Smooth muscle cell (in vitro differentiated cells): ENCODE results near the gene NCOA7. TPM values are rescaled to one million over a fixed set of nuclear protein-coding genes. Genes with fewer than 3 reads are reported as not detected.

Source experiments
- DNase-seq: peaks from one replicate; lab custom pipeline; 2025; ENCODE audit not compliant: unreplicated experiment; lab: John Stamatoyannopoulos, UW
- H2AFZ ChIP-seq: fragments of 200-600 bp; sonication (generic); 2 replicates; pipeline ENCODE4 v1.6.0; 2016; ENCODE audit warnings: antibody characterized with exemption, low read depth, mild to moderate bottlenecking
- H3F3A ChIP-seq: fragments of 200-600 bp; sonication (generic); 2 replicates; pipeline ENCODE4 v1.6.0; 2017; ENCODE audit warnings: antibody characterized with exemption, low read depth
- H3K27ac ChIP-seq: fragments of 200-600 bp; sonication (generic); 2 replicates; pipeline ENCODE4 v1.5.1; 2016; ENCODE audit warnings: low read depth, mild to moderate bottlenecking
- H3K27me3 ChIP-seq: fragments of 200-600 bp; sonication (generic); 2 replicates; pipeline ENCODE4 v1.6.1; 2016; ENCODE audit warnings: low read depth, mild to moderate bottlenecking
- H3K36me3 ChIP-seq: fragments of 200-600 bp; sonication (generic); 2 replicates; pipeline ENCODE4 v1.5.1; 2016; ENCODE audit warnings: low read depth
- H3K4me1 ChIP-seq: fragments of 200-600 bp; sonication (generic); 2 replicates; pipeline ENCODE4 v1.5.1; 2016; ENCODE audit warnings: low read depth
- H3K4me2 ChIP-seq: fragments of 200-600 bp; sonication (generic); 2 replicates; pipeline ENCODE4 v1.6.0; 2016; ENCODE audit warnings: mild to moderate bottlenecking
- H3K4me3 ChIP-seq: fragments of 200-600 bp; sonication (generic); 2 replicates; pipeline ENCODE4 v1.5.1; 2016; ENCODE audit warnings: mild to moderate bottlenecking
- H3K79me2 ChIP-seq: fragments of 200-600 bp; sonication (generic); 2 replicates; pipeline ENCODE4 v1.6.0; 2016; ENCODE audit warnings: low read depth, mild to moderate bottlenecking
- H3K9ac ChIP-seq: fragments of 200-600 bp; sonication (generic); 2 replicates; pipeline ENCODE4 v1.6.0; 2016; ENCODE audit warnings: low read depth
- H3K9me3 ChIP-seq: fragments of 200-600 bp; sonication (generic); replicated peaks from 2 replicates; pipeline ENCODE4 v1.5.1; 2016; ENCODE audit warnings: low read depth
- H4K20me1 ChIP-seq: fragments of 200-600 bp; sonication (generic); 2 replicates; pipeline ENCODE4 v1.6.0; 2016; ENCODE audit warnings: low read depth
- WGBS: methylation state at CpG from one replicate; pipeline ENCODE4 v1.1.7; 2016; ENCODE audit warnings: low lambda C conversion rate; 5-methylcytosine and 5-hydroxymethylcytosine counted together
- polyA plus RNA-seq: library from polyadenylated mRNA; unstranded; fragments of >200 nt; fragmentation: Nextera tagmentation; extraction: Ambion mirVana; gene quantifications from 2 replicates; pipeline ENCODE4 v1.2.1, GENCODE V29; 2016
- total RNA-seq: library from RNA; depleted of rRNA; stranded (reverse); fragments of >200 nt; gene quantifications from 2 replicates; pipeline ENCODE4 v1.2.3, GENCODE V29; 2014
- TF ChIP-seq, protein P1 (sequence below): fragments of 200-600 bp; sonication (generic); IDR thresholded peaks from 2 replicates; pipeline ENCODE4 v1.5.1; 2017; ENCODE audit warnings: borderline replicate concordance, mild to moderate bottlenecking, antibody characterized with exemption; ENCODE audit not compliant: insufficient read depth, poor library complexity, severe bottlenecking

NCOA7 gene
- total and polyA plus RNA-seq, 2 experiments from 2014 or later, result 38.1 to 44.0 TPM

DNA sequence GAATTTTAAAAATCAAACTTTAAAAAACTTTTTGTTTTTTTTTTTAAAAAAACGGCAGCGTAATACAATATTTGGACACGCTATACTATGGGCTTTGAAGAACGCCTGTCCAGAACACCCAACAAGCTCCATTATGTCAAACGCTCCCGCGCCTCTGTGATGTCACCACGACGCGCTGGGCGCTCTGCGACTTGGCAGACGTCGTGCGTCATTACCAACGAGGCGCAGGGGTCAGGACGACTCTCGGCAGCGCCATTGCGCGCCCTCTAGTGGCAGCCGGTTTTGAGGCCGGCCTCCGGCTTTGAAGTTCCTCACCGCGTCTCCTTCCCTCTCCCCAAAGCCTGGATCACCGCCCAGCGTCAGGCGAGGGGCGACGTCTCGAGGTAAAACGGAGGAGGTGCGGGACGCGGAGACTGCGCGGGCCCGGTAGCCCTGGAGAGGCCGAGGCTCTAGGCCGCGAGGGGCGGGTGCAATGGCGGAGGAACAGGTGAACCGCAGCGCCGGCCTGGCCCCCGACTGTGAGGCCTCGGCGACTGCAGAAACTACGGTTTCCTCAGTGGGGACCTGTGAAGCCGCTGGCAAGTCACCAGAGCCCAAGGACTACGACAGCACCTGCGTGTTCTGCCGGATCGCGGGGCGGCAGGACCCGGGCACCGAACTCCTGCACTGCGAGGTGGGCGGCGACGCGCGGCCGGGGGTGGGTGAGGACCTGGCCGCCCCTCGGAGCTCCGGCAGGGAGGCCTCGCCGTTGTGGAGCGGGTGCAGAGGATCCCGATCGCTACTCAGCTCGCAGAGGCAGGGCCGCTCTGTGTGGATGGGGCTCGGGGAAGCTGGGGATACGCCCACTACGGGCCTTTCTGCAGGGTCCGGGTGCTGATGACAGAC lies 166.0 kb downstream of the NCOA7 start, which contains the start of gene HINT3:
Gene HINT3, plus strand, starts transcription at position 265 of the 885 bp plus-strand sequence. Its CDS starts 208 bp downstream, at position 473.
- TF ChIP-seq, protein P1, sequence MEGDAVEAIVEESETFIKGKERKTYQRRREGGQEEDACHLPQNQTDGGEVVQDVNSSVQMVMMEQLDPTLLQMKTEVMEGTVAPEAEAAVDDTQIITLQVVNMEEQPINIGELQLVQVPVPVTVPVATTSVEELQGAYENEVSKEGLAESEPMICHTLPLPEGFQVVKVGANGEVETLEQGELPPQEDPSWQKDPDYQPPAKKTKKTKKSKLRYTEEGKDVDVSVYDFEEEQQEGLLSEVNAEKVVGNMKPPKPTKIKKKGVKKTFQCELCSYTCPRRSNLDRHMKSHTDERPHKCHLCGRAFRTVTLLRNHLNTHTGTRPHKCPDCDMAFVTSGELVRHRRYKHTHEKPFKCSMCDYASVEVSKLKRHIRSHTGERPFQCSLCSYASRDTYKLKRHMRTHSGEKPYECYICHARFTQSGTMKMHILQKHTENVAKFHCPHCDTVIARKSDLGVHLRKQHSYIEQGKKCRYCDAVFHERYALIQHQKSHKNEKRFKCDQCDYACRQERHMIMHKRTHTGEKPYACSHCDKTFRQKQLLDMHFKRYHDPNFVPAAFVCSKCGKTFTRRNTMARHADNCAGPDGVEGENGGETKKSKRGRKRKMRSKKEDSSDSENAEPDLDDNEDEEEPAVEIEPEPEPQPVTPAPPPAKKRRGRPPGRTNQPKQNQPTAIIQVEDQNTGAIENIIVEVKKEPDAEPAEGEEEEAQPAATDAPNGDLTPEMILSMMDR, result peak; percentile 97

DNA sequence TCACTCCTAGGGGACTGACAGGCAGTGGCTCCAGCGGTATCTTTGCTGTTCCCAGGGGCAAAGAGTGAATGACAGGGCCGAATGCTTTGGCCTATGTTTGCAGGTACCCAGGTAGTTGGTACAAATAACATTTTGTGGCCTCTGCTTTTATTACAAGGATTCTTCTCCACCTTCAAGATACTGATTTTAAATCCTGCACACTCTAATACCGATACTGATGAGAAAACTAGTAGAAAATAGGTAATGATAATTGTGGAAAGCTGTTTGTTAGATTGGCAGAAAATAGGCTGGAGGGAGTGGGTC lies 166.6 kb downstream of the NCOA7 start:
- no peaks in the 10 kb centered on the region for H3K9me3 ChIP-seq
- peak overlapping the region; percentile 86 for H3K4me2 ChIP-seq
- H3K9ac ChIP-seq, result peak overlapping the region; percentile 91
- DNase-seq, result no peak
- no peaks in the 10 kb centered on the region for H4K20me1 ChIP-seq
- H3K27ac ChIP-seq, result peak overlapping the region; percentile 82
- H3K4me1 ChIP-seq, result peaks cover 11% of the 10 kb centered on the region
- peaks cover 34% of the 10 kb centered on the region for H3K79me2 ChIP-seq
- no peaks in the 10 kb centered on the region for H3K36me3 ChIP-seq
- TF ChIP-seq, protein P1, result no peak
- H2AFZ ChIP-seq, result peak overlapping the region; percentile 100
- H3K27me3 ChIP-seq, result no peaks in the 10 kb centered on the region
- WGBS, result 22% methylated on average over 3 of the region's 3 CpGs
- no peaks in the 10 kb centered on the region for H3F3A ChIP-seq
- H3K4me3 ChIP-seq, result peak overlapping the region; percentile 98

More for the DNA sequence above, 166.0 kb downstream of the NCOA7 start, which contains the start of gene HINT3:
- Histone ChIP-seq H3K36me3 (no peaks in the 10 kb centered on the region), H3K27me3 (no peaks in the 10 kb centered on the region), H3K79me2 (peaks cover 33% of the 10 kb centered on the region), H3K4me2 (peak within 1 kb of the TSS; percentile 86), H3K9ac (peak within 1 kb of the TSS; percentile 91), H3K27ac (peak within 1 kb of the TSS; percentile 82), H3K9me3 (no peaks in the 10 kb centered on the region), H2AFZ (peak within 1 kb of the TSS; percentile 100), H3K4me1 (peaks cover 11% of the 10 kb centered on the region), H4K20me1 (no peaks in the 10 kb centered on the region), H3F3A (no peaks in the 10 kb centered on the region), H3K4me3 (peak within 1 kb of the TSS; percentile 98)
- peak; percentile 84 for DNase-seq
- under 1% methylated on average over 82 of the region's 82 CpGs for WGBS

DNA sequence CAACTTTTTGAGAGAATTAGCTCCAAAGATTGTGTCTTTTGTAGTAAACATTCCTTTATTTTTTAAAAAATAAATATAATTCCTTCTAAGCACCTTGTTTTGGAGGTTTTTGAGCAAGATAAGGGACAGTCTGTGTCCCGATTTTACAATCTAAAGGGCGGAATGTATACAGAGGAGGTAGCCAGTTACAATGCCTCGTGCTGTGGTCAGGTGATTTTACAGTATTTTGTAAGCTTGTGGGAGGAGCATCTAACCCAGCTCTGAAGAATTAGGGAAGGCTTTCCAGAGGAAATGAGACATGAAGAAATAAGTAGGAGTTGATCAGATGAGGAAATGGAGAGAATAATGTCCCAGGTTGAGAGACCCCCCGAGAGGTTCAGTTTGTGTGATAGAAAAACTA lies 167.1 kb downstream of the NCOA7 start:
- no peaks in the 10 kb centered on the region for H4K20me1 ChIP-seq
- no peaks in the 10 kb centered on the region for H3K9me3 ChIP-seq
- H3K27ac ChIP-seq, result peak overlapping the region; percentile 82
- 59% methylated on average over 4 of the region's 4 CpGs for WGBS
- peaks cover 39% of the 10 kb centered on the region for H3K79me2 ChIP-seq
- peak overlapping the region; percentile 91 for H3K9ac ChIP-seq
- no peak for DNase-seq
- H2AFZ ChIP-seq, result peak overlapping the region; percentile 100
- H3K4me2 ChIP-seq, result peak overlapping the region; percentile 86
- peak overlapping the region; percentile 98 for H3K4me3 ChIP-seq
- TF ChIP-seq, protein P1, result no peak
- peaks cover 11% of the 10 kb centered on the region for H3K4me1 ChIP-seq
- no peaks in the 10 kb centered on the region for H3F3A ChIP-seq
- no peaks in the 10 kb centered on the region for H3K27me3 ChIP-seq
- no peaks in the 10 kb centered on the region for H3K36me3 ChIP-seq
